ENCODE data around the gene SMAD9.

SMAD9 gene

GRCh38 chr13:36912973-36913372 lies 7.1 kb downstream of the SMAD9 start:
- H3K27ac ChIP-seq (ENCODE audit: low read depth, low read length), result no peak overlapping the region

GRCh38 chr13:36912369-36912768 lies 7.7 kb downstream of the SMAD9 start:
- Histone ChIP-seq H3K4me1 (ENCODE audit: control insufficient read depth in 5 of 5, insufficient read depth in 5 of 5, low read length in 5 of 5) (peaks cover 0 to 17% (median 0%) of the 10 kb centered on the region in 5 donors), H3K4me3 (ENCODE audit: low read depth in 1 of 5, low read length in 5 of 5) (no peak overlapping the region), H3K9ac (ENCODE audit: low read length in 5 of 5) (no peak overlapping the region), H3K9me3 (ENCODE audit: control insufficient read depth in 5 of 5, low read length in 5 of 5) (no peaks in the 10 kb centered on the region), H3K27ac (ENCODE audit: low read depth, low read length) (no peak overlapping the region), H3K27me3 (ENCODE audit: control insufficient read depth in 5 of 5, insufficient read depth in 4 of 5, low read length in 5 of 5) (peaks cover 0 to 5% (median 0%) of the 10 kb centered on the region in 5 donors), H3K36me3 (ENCODE audit: control insufficient read depth in 5 of 5, insufficient read depth in 5 of 5, low read length in 5 of 5) (no peaks in the 10 kb centered on the region)

More at GRCh38 chr13:36912973-36913372, 7.1 kb downstream of the SMAD9 start:
- Histone ChIP-seq H3K27me3 (ENCODE audit: control insufficient read depth in 5 of 5, insufficient read depth in 4 of 5, low read length in 5 of 5) (peaks cover 0 to 5% (median 0%) of the 10 kb centered on the region in 5 donors), H3K9ac (ENCODE audit: low read length in 5 of 5) (no peak overlapping the region), H3K36me3 (ENCODE audit: control insufficient read depth in 5 of 5, insufficient read depth in 5 of 5, low read length in 5 of 5) (no peaks in the 10 kb centered on the region), H3K9me3 (ENCODE audit: control insufficient read depth in 5 of 5, low read length in 5 of 5) (no peaks in the 10 kb centered on the region), H3K4me1 (ENCODE audit: control insufficient read depth in 5 of 5, insufficient read depth in 5 of 5, low read length in 5 of 5) (peaks cover 0 to 17% (median 0%) of the 10 kb centered on the region in 5 donors), H3K4me3 (ENCODE audit: low read depth in 1 of 5, low read length in 5 of 5) (no peak overlapping the region)

GRCh38 chr13:36910545-36910944 lies 9.5 kb downstream of the SMAD9 start:
- H3K4me3 ChIP-seq (ENCODE audit: low read depth in 1 of 5, low read length in 5 of 5), result no peak overlapping the region

GRCh38 chr13:36907821-36908220 lies 12.2 kb downstream of the SMAD9 start:
- Histone ChIP-seq H3K9me3 (ENCODE audit: control insufficient read depth in 5 of 5, low read length in 5 of 5) (no peaks in the 10 kb centered on the region), H3K36me3 (ENCODE audit: control insufficient read depth in 5 of 5, insufficient read depth in 5 of 5, low read length in 5 of 5) (no peaks in the 10 kb centered on the region), H3K4me3 (ENCODE audit: low read depth in 1 of 5, low read length in 5 of 5) (no peak overlapping the region), H3K4me1 (ENCODE audit: control insufficient read depth in 5 of 5, insufficient read depth in 5 of 5, low read length in 5 of 5) (peaks cover 0 to 12% (median 0%) of the 10 kb centered on the region in 5 donors), H3K27ac (ENCODE audit: low read depth, low read length) (no peak overlapping the region), H3K27me3 (ENCODE audit: control insufficient read depth in 5 of 5, insufficient read depth in 4 of 5, low read length in 5 of 5) (no peaks in the 10 kb centered on the region), H3K9ac (ENCODE audit: low read length in 5 of 5) (no peak overlapping the region)

More at GRCh38 chr13:36910545-36910944, 9.5 kb downstream of the SMAD9 start:
- H3K4me1 ChIP-seq (ENCODE audit: control insufficient read depth in 5 of 5, insufficient read depth in 5 of 5, low read length in 5 of 5), result peaks cover 0 to 17% (median 0%) of the 10 kb centered on the region in 5 donors
- H3K36me3 ChIP-seq (ENCODE audit: control insufficient read depth in 5 of 5, insufficient read depth in 5 of 5, low read length in 5 of 5), result no peaks in the 10 kb centered on the region
- H3K27me3 ChIP-seq (ENCODE audit: control insufficient read depth in 5 of 5, insufficient read depth in 4 of 5, low read length in 5 of 5), result peaks cover 0 to 3% (median 0%) of the 10 kb centered on the region in 5 donors
- no peaks in the 10 kb centered on the region for H3K9me3 ChIP-seq (ENCODE audit: control insufficient read depth in 5 of 5, low read length in 5 of 5)
- no peak overlapping the region for H3K27ac ChIP-seq (ENCODE audit: low read depth, low read length)
- no peak overlapping the region for H3K9ac ChIP-seq (ENCODE audit: low read length in 5 of 5)

- H3K4me1 ChIP-seq (ENCODE audit: control insufficient read depth in 5 of 5, insufficient read depth in 5 of 5, low read length in 5 of 5), result peaks cover 0 to 7% (median 0%) of the 10 kb centered on the region in 5 donors
- no peak overlapping the region for H3K9ac ChIP-seq (ENCODE audit: low read length in 5 of 5)
- H3K27ac ChIP-seq (ENCODE audit: low read depth, low read length), result no peak overlapping the region
- H3K9me3 ChIP-seq (ENCODE audit: control insufficient read depth in 5 of 5, low read length in 5 of 5), result no peaks in the 10 kb centered on the region
- H3K4me3 ChIP-seq (ENCODE audit: low read depth in 1 of 5, low read length in 5 of 5), result no peak overlapping the region
- H3K36me3 ChIP-seq (ENCODE audit: control insufficient read depth in 5 of 5, insufficient read depth in 5 of 5, low read length in 5 of 5), result no peaks in the 10 kb centered on the region
- H3K27me3 ChIP-seq (ENCODE audit: control insufficient read depth in 5 of 5, insufficient read depth in 4 of 5, low read length in 5 of 5), result no peaks in the 10 kb centered on the region
Observed at GRCh38 chr13:36907266-36907665, 12.8 kb downstream of the SMAD9 start.

- Histone ChIP-seq H3K27ac (ENCODE audit: low read depth, low read length) (no peak overlapping the region), H3K9me3 (ENCODE audit: control insufficient read depth in 5 of 5, low read length in 5 of 5) (no peaks in the 10 kb centered on the region), H3K27me3 (ENCODE audit: control insufficient read depth in 5 of 5, insufficient read depth in 4 of 5, low read length in 5 of 5) (no peaks in the 10 kb centered on the region), H3K4me3 (ENCODE audit: low read depth in 1 of 5, low read length in 5 of 5) (no peak overlapping the region), H3K36me3 (ENCODE audit: control insufficient read depth in 5 of 5, insufficient read depth in 5 of 5, low read length in 5 of 5) (no peaks in the 10 kb centered on the region), H3K4me1 (ENCODE audit: control insufficient read depth in 5 of 5, insufficient read depth in 5 of 5, low read length in 5 of 5) (peaks cover 0 to 4% (median 0%) of the 10 kb centered on the region in 5 donors), H3K9ac (ENCODE audit: low read length in 5 of 5) (no peak overlapping the region)
Observed at GRCh38 chr13:36905944-36906343, 14.1 kb downstream of the SMAD9 start.

GRCh38 chr13:36903925-36904595 lies 16.0 kb downstream of the SMAD9 start:
- Histone ChIP-seq H3K9me3 (ENCODE audit: control insufficient read depth in 5 of 5, low read length in 5 of 5) (peaks cover 0 to 3% (median 0%) of the 10 kb centered on the region in 5 donors), H3K4me3 (ENCODE audit: low read depth in 1 of 5, low read length in 5 of 5) (no peak overlapping the region), H3K4me1 (ENCODE audit: control insufficient read depth in 5 of 5, insufficient read depth in 5 of 5, low read length in 5 of 5) (no peaks in the 10 kb centered on the region), H3K9ac (ENCODE audit: low read length in 5 of 5) (no peak overlapping the region), H3K27me3 (ENCODE audit: control insufficient read depth in 5 of 5, insufficient read depth in 4 of 5, low read length in 5 of 5) (no peaks in the 10 kb centered on the region), H3K36me3 (ENCODE audit: control insufficient read depth in 5 of 5, insufficient read depth in 5 of 5, low read length in 5 of 5) (no peaks in the 10 kb centered on the region), H3K27ac (ENCODE audit: low read depth, low read length) (no peak overlapping the region)

- no peak overlapping the region for H3K27ac ChIP-seq (ENCODE audit: low read depth, low read length)
- H3K4me1 ChIP-seq (ENCODE audit: control insufficient read depth in 5 of 5, insufficient read depth in 5 of 5, low read length in 5 of 5), result peaks cover 0 to under 1% (median 0%) of the 10 kb centered on the region in 5 donors
- H3K36me3 ChIP-seq (ENCODE audit: control insufficient read depth in 5 of 5, insufficient read depth in 5 of 5, low read length in 5 of 5), result no peaks in the 10 kb centered on the region
- H3K9me3 ChIP-seq (ENCODE audit: control insufficient read depth in 5 of 5, low read length in 5 of 5), result peaks cover 0 to 4% (median 0%) of the 10 kb centered on the region in 5 donors
- no peak overlapping the region for H3K9ac ChIP-seq (ENCODE audit: low read length in 5 of 5)
- H3K4me3 ChIP-seq (ENCODE audit: low read depth in 1 of 5, low read length in 5 of 5), result no peak overlapping the region
- H3K27me3 ChIP-seq (ENCODE audit: control insufficient read depth in 5 of 5, insufficient read depth in 4 of 5, low read length in 5 of 5), result no peaks in the 10 kb centered on the region
Observed at GRCh38 chr13:36897054-36897616, 22.9 kb downstream of the SMAD9 start.

- no peaks in the 10 kb centered on the region for H3K36me3 ChIP-seq (ENCODE audit: control insufficient read depth in 5 of 5, insufficient read depth in 5 of 5, low read length in 5 of 5)
- H3K9ac ChIP-seq (ENCODE audit: low read length in 5 of 5), result no peak overlapping the region
- no peaks in the 10 kb centered on the region for H3K27me3 ChIP-seq (ENCODE audit: control insufficient read depth in 5 of 5, insufficient read depth in 4 of 5, low read length in 5 of 5)
- H3K4me1 ChIP-seq (ENCODE audit: control insufficient read depth in 5 of 5, insufficient read depth in 5 of 5, low read length in 5 of 5), result peaks cover 0 to 25% (median 0%) of the 10 kb centered on the region in 5 donors
- no peak overlapping the region for H3K27ac ChIP-seq (ENCODE audit: low read depth, low read length)
- H3K9me3 ChIP-seq (ENCODE audit: control insufficient read depth in 5 of 5, low read length in 5 of 5), result no peaks in the 10 kb centered on the region
- no peak overlapping the region for H3K4me3 ChIP-seq (ENCODE audit: low read depth in 1 of 5, low read length in 5 of 5)
Observed at GRCh38 chr13:36891752-36892151, 28.3 kb downstream of the SMAD9 start.

GRCh38 chr13:36888645-36889044 lies 31.4 kb downstream of the SMAD9 start:
- Histone ChIP-seq H3K36me3 (ENCODE audit: control insufficient read depth in 5 of 5, insufficient read depth in 5 of 5, low read length in 5 of 5) (no peaks in the 10 kb centered on the region), H3K27ac (ENCODE audit: low read depth, low read length) (no peak overlapping the region), H3K27me3 (ENCODE audit: control insufficient read depth in 5 of 5, insufficient read depth in 4 of 5, low read length in 5 of 5) (no peaks in the 10 kb centered on the region), H3K4me3 (ENCODE audit: low read depth in 1 of 5, low read length in 5 of 5) (no peak overlapping the region), H3K9ac (ENCODE audit: low read length in 5 of 5) (no peak overlapping the region), H3K4me1 (ENCODE audit: control insufficient read depth in 5 of 5, insufficient read depth in 5 of 5, low read length in 5 of 5) (peaks cover 0 to 25% (median 0%) of the 10 kb centered on the region in 5 donors), H3K9me3 (ENCODE audit: control insufficient read depth in 5 of 5, low read length in 5 of 5) (no peaks in the 10 kb centered on the region)
